Caco-2 (cell line): Measurements from ENCODE around the gene TPSG1. TPM values are rescaled to one million over a fixed set of nuclear protein-coding genes. Genes with fewer than 3 reads are reported as not detected.

ENCODE experiments used
- BruUV-seq: library from RNA; stranded (reverse); fragments of 400-500 nt; replicated peaks from 2 replicates; lab custom pipeline; 2021; lab: Mats Ljungman, UMichigan
- CTCF ChIA-PET: fragments of 300-600 bp; sonication (Branson Sonifier 250); formaldehyde crosslinking; loops from one replicate; lab custom pipeline; 2022; ENCODE audit warnings: antibody characterized with exemption; lab: Charles Lee
- POLR2A ChIA-PET: fragments of 300-600 bp; sonication (Branson Sonifier 250); formaldehyde crosslinking; loops from one replicate; lab custom pipeline; 2022; ENCODE audit warnings: antibody characterized with exemption; lab: Charles Lee
- DNase-seq, 2 experiments: peaks; one replicate each; pipeline versions ENCODE4 v3.0.0 to v3.0.0-alpha.2; 2020 to 2022
- H3K27me3 ChIP-seq: replicated peaks from 2 replicates; pipeline ENCODE4 v1.6.0; 2011; ENCODE audit warnings: low read length; ENCODE audit not compliant: control insufficient read depth, insufficient read depth
- H3K36me3 ChIP-seq: 2 replicates; pipeline ENCODE4 v1.5.1; 2011; ENCODE audit warnings: low read length; ENCODE audit not compliant: control insufficient read depth, insufficient read depth
- H3K4me1 ChIP-seq: fragments of 250-450 bp; sonication (Bioruptor Pico); 2 replicates; pipeline ENCODE4 v1.5.1; 2020; ENCODE audit warnings: mild to moderate bottlenecking
- H3K4me3 ChIP-seq: 2 replicates; pipeline ENCODE4 v1.5.1; 2011; ENCODE audit warnings: low read depth, mild to moderate bottlenecking, control low read depth, low read length
- H3K9me3 ChIP-seq: fragments of 250-450 bp; sonication (Bioruptor Pico); 2 replicates; pipeline ENCODE4 v1.5.1; 2020; ENCODE audit warnings: mild to moderate bottlenecking, moderate library complexity
- H3K27ac Mint-ChIP-seq: one replicate; pipeline ENCODE4 v1.8.0; 2022; ENCODE audit warnings: mixed read lengths; ENCODE audit not compliant: unreplicated experiment
- H3K27me3 Mint-ChIP-seq: one replicate; pipeline ENCODE4 v1.8.0; 2022; ENCODE audit warnings: mixed read lengths; ENCODE audit not compliant: insufficient read depth, unreplicated experiment
- H3K36me3 Mint-ChIP-seq: one replicate; pipeline ENCODE4 v1.8.0; 2022; ENCODE audit warnings: mild to moderate bottlenecking, mixed read lengths; ENCODE audit not compliant: insufficient read depth, unreplicated experiment
- H3K4me1 Mint-ChIP-seq: one replicate; pipeline ENCODE4 v1.8.0; 2022; ENCODE audit warnings: low read depth, mixed read lengths; ENCODE audit not compliant: unreplicated experiment
- H3K4me3 Mint-ChIP-seq: one replicate; pipeline ENCODE4 v1.8.0; 2022; ENCODE audit warnings: mild to moderate bottlenecking, moderate library complexity, mixed read lengths; ENCODE audit not compliant: unreplicated experiment
- H3K9me3 Mint-ChIP-seq: one replicate; pipeline ENCODE4 v1.8.0; 2022; ENCODE audit warnings: mixed read lengths; ENCODE audit not compliant: unreplicated experiment
- CTCF ChIP-seq, 2 experiments: fragments of 200-600 bp in 1 of 2; IDR thresholded peaks; 1 replicate in 1 of 2; 2 replicates in 1 of 2; pipeline versions ENCODE4 v1.5.1 to v1.8.0; 2011 to 2022; ENCODE audit warnings: antibody characterized with exemption in 1 of 2, control low read depth in 1 of 2, inconsistent platforms in 1 of 2, low read depth in 1 of 2, low read length in 1 of 2, mild to moderate bottlenecking in 1 of 2, moderate library complexity in 1 of 2; ENCODE audit not compliant: insufficient read depth in 1 of 2, severe bottlenecking in 1 of 2, unreplicated experiment in 1 of 2
- intact Hi-C: fragments of 100-400 bp; cut with micrococcal nuclease; formaldehyde crosslinking; loops from one replicate; pipeline ENCODE4 v1.10.0; 2022; ENCODE audit not compliant: unreplicated experiment
- total RNA-seq: library from RNA; stranded (reverse); gene quantifications from 2 replicates; pipeline ENCODE4 v1.2.3, GENCODE V29; 2022

TPSG1 gene
- total RNA-seq, 1 experiment from 2014 or later, result not detected

GRCh38 chr16:1213796-1214372 lies 11.2 kb downstream of the TPSG1 start:
- intact Hi-C loops, result no loop called here
- Mint-ChIP-seq H3K4me3 (no peak overlapping the region), H3K36me3 (no peaks in the 10 kb centered on the region), H3K27ac (no peak overlapping the region), H3K4me1 (no peaks in the 10 kb centered on the region), H3K27me3 (no peaks in the 10 kb centered on the region), H3K9me3 (no peaks in the 10 kb centered on the region)
- ChIA-PET POLR2A (no interaction called here), CTCF (no interaction called here)
- H3K4me1 ChIP-seq, result no peaks in the 10 kb centered on the region
- H3K9me3 ChIP-seq, result no peaks in the 10 kb centered on the region
- BruUV-seq, result no TSS peak
- no peak overlapping the region for H3K4me3 ChIP-seq
- no peaks in the 10 kb centered on the region for H3K27me3 ChIP-seq
- no peak for DNase-seq
- no peak for TF ChIP-seq CTCF (IDR thresholded peaks at IDR 0.05; ENCODE audit: insufficient read depth in 1 of 2, low read depth in 1 of 2, low read length in 1 of 2, severe bottlenecking in 1 of 2, unreplicated experiment in 1 of 2)
- H3K36me3 ChIP-seq, result no peaks in the 10 kb centered on the region

- Mint-ChIP-seq H3K4me3 (no peak overlapping the region), H3K36me3 (no peaks in the 10 kb centered on the region), H3K27ac (no peak overlapping the region), H3K4me1 (no peaks in the 10 kb centered on the region), H3K9me3 (no peaks in the 10 kb centered on the region), H3K27me3 (no peaks in the 10 kb centered on the region)
- intact Hi-C loops, result no loop called here
- no peak for TF ChIP-seq CTCF (IDR thresholded peaks at IDR 0.05; ENCODE audit: insufficient read depth in 1 of 2, low read depth in 1 of 2, low read length in 1 of 2, severe bottlenecking in 1 of 2, unreplicated experiment in 1 of 2)
- CTCF ChIA-PET, result no interaction called here
- BruUV-seq, result no TSS peak
- DNase-seq, result no peak
- Histone ChIP-seq H3K36me3 (no peaks in the 10 kb centered on the region), H3K9me3 (no peaks in the 10 kb centered on the region), H3K4me3 (no peak overlapping the region), H3K27me3 (no peaks in the 10 kb centered on the region), H3K4me1 (no peaks in the 10 kb centered on the region)
- POLR2A ChIA-PET, result no interaction called here
Observed at GRCh38 chr16:1213231-1213630, 11.8 kb downstream of the TPSG1 start.

GRCh38 chr16:1212616-1213194 lies 12.4 kb downstream of the TPSG1 start:
- Histone ChIP-seq H3K4me1 (no peaks in the 10 kb centered on the region), H3K36me3 (no peaks in the 10 kb centered on the region), H3K4me3 (no peak overlapping the region), H3K27me3 (no peaks in the 10 kb centered on the region), H3K9me3 (no peaks in the 10 kb centered on the region)
- DNase-seq, result no peak
- intact Hi-C loops, result no loop called here
- H3K27me3 Mint-ChIP-seq, result no peaks in the 10 kb centered on the region
- ChIA-PET CTCF (no interaction called here), POLR2A (no interaction called here)
- H3K36me3 Mint-ChIP-seq, result no peaks in the 10 kb centered on the region
- H3K27ac Mint-ChIP-seq, result no peak overlapping the region
- H3K9me3 Mint-ChIP-seq, result no peaks in the 10 kb centered on the region
- BruUV-seq, result no TSS peak
- no peak overlapping the region for H3K4me3 Mint-ChIP-seq
- no peaks in the 10 kb centered on the region for H3K4me1 Mint-ChIP-seq
- TF ChIP-seq CTCF (IDR thresholded peaks at IDR 0.05; ENCODE audit: insufficient read depth in 1 of 2, low read depth in 1 of 2, low read length in 1 of 2, severe bottlenecking in 1 of 2, unreplicated experiment in 1 of 2), result no peak
